ENCODE results near the gene STYXL1.
"Not testable (repeated sequence)": the region's sequence is repeated elsewhere in the genome, so short reads cannot be mapped to it uniquely, and the experiment has no call there.

- TF ChIP-seq EZH2 (IDR thresholded peaks at IDR 0.05; ENCODE audit: borderline replicate concordance, low read depth, low read length, severe bottlenecking); CTCF (IDR thresholded peaks at IDR 0.05; ENCODE audit: borderline replicate concordance, extremely low read depth, low read length, poor library complexity, severe bottlenecking): not testable (repeated sequence)
These were observed 36.3 kb upstream of the STYXL1 start for GRCh38 chr7:76084115-76084514.
